Stimulated activated memory B cell treated with anti-CD40 and anti-IgM and Interleukin-4, amounts not matched to agents 10 μg/mL and 1 μg/mL and 100 μg/mL, for 72 hours (primary cell): ENCODE data around the gene CNKSR1.

Experiments
- ATAC-seq: fragments of 150-1000 bp; cut with Tn5 transposase; 2 replicates; pipeline ENCODE4 v1.10.0; 2021
- H3K27ac Mint-ChIP-seq: one replicate; pipeline ENCODE4 v1.8.0; 2022; ENCODE audit warnings: mild to moderate bottlenecking, mixed read lengths
- H3K27me3 Mint-ChIP-seq: one replicate; pipeline ENCODE4 v1.8.0; 2022; ENCODE audit warnings: mixed read lengths
- H3K36me3 Mint-ChIP-seq: one replicate; pipeline ENCODE4 v1.8.0; 2022; ENCODE audit warnings: mixed read lengths
- H3K4me1 Mint-ChIP-seq: one replicate; pipeline ENCODE4 v1.8.0; 2022; ENCODE audit warnings: mixed read lengths
- H3K4me3 Mint-ChIP-seq: one replicate; pipeline ENCODE4 v1.8.0; 2022; ENCODE audit warnings: mild to moderate bottlenecking, moderate library complexity, mixed read lengths
- H3K9me3 Mint-ChIP-seq: one replicate; pipeline ENCODE4 v1.8.0; 2022; ENCODE audit warnings: mixed read lengths

Gene CNKSR1

GRCh38 chr1:26169198-26169554 is 8.1 kb upstream of the CNKSR1 start:
- Mint-ChIP-seq H3K4me1 (peaks cover 21% of the 10 kb centered on the region), H3K4me3 (peak overlapping the region; percentile 95), H3K9me3 (no peaks in the 10 kb centered on the region), H3K27ac (peak overlapping the region; percentile 89), H3K36me3 (no peaks in the 10 kb centered on the region), H3K27me3 (no peaks in the 10 kb centered on the region)
- no peak for ATAC-seq

DNA sequence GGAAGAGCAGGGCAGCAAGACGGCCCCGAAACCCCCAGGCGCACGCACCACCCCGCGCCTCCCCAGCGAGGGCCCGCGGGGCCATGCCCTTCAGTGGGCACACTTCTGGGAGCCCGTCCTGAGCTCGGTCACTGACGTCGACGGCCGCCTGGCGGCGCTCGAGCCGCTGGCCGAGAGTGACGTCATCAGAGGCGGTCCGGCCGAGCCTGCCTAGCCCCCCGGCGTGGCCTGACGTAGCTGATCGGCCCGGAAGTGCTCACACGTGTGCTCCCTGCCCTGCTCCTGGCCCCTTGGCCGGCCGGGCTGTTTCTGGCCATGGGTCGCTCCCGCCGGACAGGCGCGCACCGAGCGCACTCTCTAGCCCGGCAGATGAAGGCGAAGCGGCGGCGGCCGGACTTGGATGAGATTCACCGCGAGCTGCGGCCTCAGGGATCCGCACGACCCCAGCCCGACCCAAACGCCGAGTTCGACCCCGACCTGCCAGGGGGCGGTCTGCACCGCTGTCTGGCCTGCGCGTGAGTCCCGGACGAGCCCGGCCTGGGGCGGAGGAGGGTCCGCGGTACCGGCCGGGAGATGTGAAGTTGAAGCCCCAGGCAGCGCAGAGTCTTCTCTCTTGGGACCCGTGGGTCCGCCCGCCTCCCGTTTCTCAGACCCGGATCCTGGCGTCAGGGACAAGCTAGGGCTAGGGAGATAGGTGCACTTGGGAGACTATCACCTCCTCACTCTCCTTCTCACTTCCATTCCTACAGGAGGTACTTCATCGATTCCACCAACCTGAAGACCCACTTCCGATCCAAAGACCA is 7.4 kb upstream of the CNKSR1 start, which contains the start of gene ZNF593:
ZNF593 (plus strand) TSS at position 240 of the 803 bp plus-strand sequence; CDS start at position 316, 76 bp downstream.
- Mint-ChIP-seq H3K4me1 (peaks cover 15% of the 10 kb centered on the region), H3K4me3 (peak within 1 kb of the TSS; percentile 95), H3K27me3 (no peaks in the 10 kb centered on the region), H3K36me3 (no peaks in the 10 kb centered on the region), H3K9me3 (no peaks in the 10 kb centered on the region), H3K27ac (peak within 1 kb of the TSS; percentile 89)
- peak; percentile 96 for ATAC-seq

DNA sequence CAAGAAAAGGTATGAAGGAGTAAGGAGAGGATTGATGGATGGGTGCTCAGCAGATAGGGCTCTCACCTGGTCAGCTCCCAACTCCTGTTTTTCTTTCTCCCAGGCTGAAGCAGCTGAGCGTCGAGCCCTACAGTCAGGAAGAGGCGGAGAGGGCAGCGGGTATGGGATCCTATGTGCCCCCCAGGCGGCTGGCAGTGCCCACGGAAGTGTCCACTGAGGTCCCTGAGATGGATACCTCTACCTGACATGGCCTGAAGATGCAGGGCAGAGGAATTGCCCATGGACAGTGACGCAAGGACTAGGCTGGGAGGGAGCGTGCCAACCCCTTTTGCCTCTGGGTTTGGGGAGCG is 6.8 kb upstream of the CNKSR1 start:
- peak overlapping the region; percentile 95 for H3K4me3 Mint-ChIP-seq

DNA sequence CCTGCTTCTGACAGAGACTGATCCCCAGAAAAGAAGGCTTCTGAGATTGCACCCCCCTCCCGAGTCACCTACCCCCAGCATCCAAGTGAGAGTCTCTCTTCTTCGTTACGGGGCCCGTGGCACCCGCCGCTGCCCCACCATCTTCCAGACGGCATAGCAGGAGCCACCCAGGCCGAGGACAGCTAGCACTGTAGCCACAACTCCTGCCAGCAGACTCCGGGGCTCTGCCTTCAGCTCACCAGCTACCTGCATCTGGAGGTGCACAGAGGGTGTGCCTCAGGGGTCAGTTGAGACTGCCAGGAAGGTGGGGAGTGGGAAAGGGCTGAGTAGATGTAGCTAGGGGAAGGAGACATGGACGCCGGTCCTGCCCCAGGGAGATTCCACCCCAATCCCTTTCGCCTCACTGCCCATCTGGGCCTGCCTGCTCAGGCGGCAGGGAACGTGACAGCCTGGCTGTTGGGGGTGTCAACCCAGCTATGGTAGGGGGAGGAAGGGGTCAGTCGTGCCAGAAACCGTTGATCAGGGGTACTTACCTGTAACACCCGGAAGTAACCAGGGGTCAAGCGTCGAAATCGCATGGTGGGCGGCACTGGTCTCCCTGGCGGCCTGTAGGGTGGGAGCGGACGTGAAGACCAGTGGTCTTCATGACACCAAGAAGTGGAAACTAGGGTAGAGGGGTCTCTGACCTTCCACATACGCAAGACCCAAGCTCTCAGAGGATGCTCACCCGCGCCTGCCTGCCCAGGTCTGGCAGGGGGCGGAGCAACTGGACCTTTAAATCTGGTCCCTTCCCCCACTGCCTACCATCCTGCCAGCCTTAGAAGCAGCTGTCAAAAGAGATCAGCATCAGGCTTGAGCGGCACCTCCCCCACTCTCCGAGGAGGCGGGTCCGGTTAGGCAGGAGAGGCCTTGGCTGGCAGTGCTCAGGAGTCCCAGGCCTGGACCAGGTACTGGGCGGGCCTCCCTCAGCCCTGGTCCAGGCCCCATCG is 5.9 kb upstream of the CNKSR1 start, which contains the start of gene ZNF593OS:
ZNF593OS (minus strand) TSS at position 749 of the 989 bp plus-strand sequence; CDS start at position 578, 171 bp downstream.
- peak within 1 kb of the TSS; percentile 89 for H3K27ac Mint-ChIP-seq
- ATAC-seq = no peak
- no peaks in the 10 kb centered on the region for H3K36me3 Mint-ChIP-seq
- H3K27me3 Mint-ChIP-seq = no peaks in the 10 kb centered on the region
- no peaks in the 10 kb centered on the region for H3K9me3 Mint-ChIP-seq
- peaks cover 14% of the 10 kb centered on the region for H3K4me1 Mint-ChIP-seq
- peak within 1 kb of the TSS; percentile 95 for H3K4me3 Mint-ChIP-seq

More for the DNA sequence above, 6.8 kb upstream of the CNKSR1 start:
- peaks cover 14% of the 10 kb centered on the region for H3K4me1 Mint-ChIP-seq
- H3K27me3 Mint-ChIP-seq = no peaks in the 10 kb centered on the region
- H3K36me3 Mint-ChIP-seq = no peaks in the 10 kb centered on the region
- ATAC-seq = no peak
- H3K9me3 Mint-ChIP-seq = no peaks in the 10 kb centered on the region
- H3K27ac Mint-ChIP-seq = peak overlapping the region; percentile 89

- H3K9me3 Mint-ChIP-seq = no peaks in the 10 kb centered on the region
- no peak overlapping the region for H3K27ac Mint-ChIP-seq
- ATAC-seq = no peak
- peaks cover 12% of the 10 kb centered on the region for H3K4me1 Mint-ChIP-seq
- H3K36me3 Mint-ChIP-seq = no peaks in the 10 kb centered on the region
- H3K4me3 Mint-ChIP-seq = no peak overlapping the region
- H3K27me3 Mint-ChIP-seq = no peaks in the 10 kb centered on the region
These were observed 1.9 kb upstream of the CNKSR1 start for GRCh38 chr1:26175346-26175745.

- Mint-ChIP-seq H3K27ac (no peak overlapping the region), H3K9me3 (no peaks in the 10 kb centered on the region), H3K36me3 (no peaks in the 10 kb centered on the region), H3K4me1 (no peaks in the 10 kb centered on the region), H3K27me3 (no peaks in the 10 kb centered on the region), H3K4me3 (no peak overlapping the region)
- ATAC-seq = no peak
These were observed 2.8 kb downstream of the CNKSR1 start for GRCh38 chr1:26180010-26180506.

DNA sequence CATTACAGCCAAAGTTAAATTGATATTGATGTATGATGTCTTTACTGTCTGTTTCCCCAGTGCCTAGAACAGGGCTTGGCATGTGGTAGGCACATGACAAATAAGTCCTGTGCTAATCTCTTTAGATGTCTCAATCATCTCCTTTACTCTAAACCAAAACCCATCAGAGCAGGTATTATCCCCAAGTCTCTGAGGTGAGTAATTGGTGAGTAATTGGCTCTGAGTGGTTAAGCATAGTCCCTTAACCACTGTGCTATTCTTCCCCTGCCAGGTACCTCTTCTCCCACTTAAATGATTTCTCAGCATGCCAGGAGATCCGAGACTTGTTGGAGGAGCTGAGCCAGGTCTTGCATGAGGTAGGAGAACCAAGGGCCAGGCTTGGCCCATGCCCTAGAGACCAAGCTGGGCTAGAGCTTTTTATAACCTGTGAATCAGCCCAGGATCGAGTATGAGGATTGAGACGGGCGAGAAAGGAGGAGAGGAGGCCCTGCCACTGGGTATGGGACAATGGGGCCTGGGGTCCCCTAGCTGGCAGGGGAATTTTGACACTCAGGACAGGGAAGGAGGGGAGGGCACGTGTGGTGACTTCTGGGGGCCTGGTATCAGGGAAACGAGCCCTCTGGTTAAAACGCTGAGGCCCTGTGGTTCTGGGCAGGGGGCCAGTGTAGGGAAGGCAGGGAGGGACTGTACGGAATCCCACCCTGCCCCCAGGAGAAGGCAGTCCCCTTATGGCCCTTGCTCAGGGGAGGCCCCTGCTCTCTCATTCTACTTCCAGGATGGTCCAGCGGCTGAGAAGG is 4.5 kb downstream of the CNKSR1 start:
- Mint-ChIP-seq H3K4me3 (no peak overlapping the region), H3K27me3 (no peaks in the 10 kb centered on the region), H3K36me3 (no peaks in the 10 kb centered on the region), H3K4me1 (no peaks in the 10 kb centered on the region), H3K27ac (no peak overlapping the region), H3K9me3 (no peaks in the 10 kb centered on the region)
- ATAC-seq = peak; percentile 40

DNA sequence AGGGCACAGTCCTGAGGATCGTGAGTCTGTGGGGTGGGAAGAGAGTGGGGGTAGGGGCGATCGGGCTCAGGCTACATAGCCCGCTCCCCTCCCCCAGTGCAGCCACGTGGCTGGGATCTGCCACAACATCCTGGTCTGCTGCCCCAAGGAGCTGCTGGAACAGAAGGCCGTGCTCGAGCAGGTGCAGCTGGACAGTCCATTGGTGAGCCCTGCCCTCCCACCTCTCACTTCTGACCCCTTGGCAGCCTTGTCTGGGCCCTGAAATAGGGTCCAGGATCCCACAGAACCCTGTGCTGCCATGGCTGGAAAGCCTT is 5.0 kb downstream of the CNKSR1 start:
- Mint-ChIP-seq H3K27ac (no peak overlapping the region), H3K27me3 (no peaks in the 10 kb centered on the region), H3K4me3 (no peak overlapping the region), H3K4me1 (no peaks in the 10 kb centered on the region), H3K9me3 (no peaks in the 10 kb centered on the region), H3K36me3 (no peaks in the 10 kb centered on the region)
- no peak for ATAC-seq

- no peaks in the 10 kb centered on the region for H3K9me3 Mint-ChIP-seq
These were observed 6.8 kb downstream of the CNKSR1 start for GRCh38 chr1:26184086-26184485.

GRCh38 chr1:26184883-26185282 is 7.6 kb downstream of the CNKSR1 start:
- Mint-ChIP-seq H3K27ac (no peak overlapping the region), H3K4me3 (no peak overlapping the region), H3K36me3 (no peaks in the 10 kb centered on the region), H3K9me3 (no peaks in the 10 kb centered on the region), H3K4me1 (no peaks in the 10 kb centered on the region), H3K27me3 (no peaks in the 10 kb centered on the region)
- ATAC-seq = no peak

More at GRCh38 chr1:26184086-26184485, 6.8 kb downstream of the CNKSR1 start:
- no peak for ATAC-seq
- no peak overlapping the region for H3K27ac Mint-ChIP-seq
- H3K4me1 Mint-ChIP-seq = no peaks in the 10 kb centered on the region
- H3K36me3 Mint-ChIP-seq = no peaks in the 10 kb centered on the region
- H3K27me3 Mint-ChIP-seq = no peaks in the 10 kb centered on the region
- no peak overlapping the region for H3K4me3 Mint-ChIP-seq

GRCh38 chr1:26187882-26188281 is 10.6 kb downstream of the CNKSR1 start:
- Mint-ChIP-seq H3K4me1 (no peaks in the 10 kb centered on the region), H3K27ac (no peak overlapping the region), H3K36me3 (no peaks in the 10 kb centered on the region), H3K9me3 (no peaks in the 10 kb centered on the region), H3K4me3 (no peak overlapping the region), H3K27me3 (peaks cover 8% of the 10 kb centered on the region)
- ATAC-seq = no peak

DNA sequence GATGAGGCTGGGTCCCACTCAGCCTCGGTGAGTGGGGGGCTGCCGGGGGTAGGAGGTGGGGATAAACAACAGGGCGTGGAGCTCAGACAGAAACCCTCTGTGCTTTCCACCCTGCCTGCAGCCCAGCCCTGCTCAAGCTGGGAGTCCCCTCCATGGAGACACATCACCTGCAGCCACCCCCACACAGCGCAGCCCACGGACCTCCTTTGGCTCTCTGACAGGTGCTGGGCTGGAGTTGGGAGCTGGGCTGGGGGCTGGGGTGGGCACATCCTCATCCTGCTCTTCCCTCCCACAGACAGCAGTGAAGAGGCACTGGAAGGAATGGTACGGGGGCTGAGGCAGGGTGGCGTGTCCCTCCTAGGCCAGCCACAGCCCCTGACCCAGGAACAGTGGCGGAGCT is 11.2 kb downstream of the CNKSR1 start:
- ATAC-seq = no peak
- Mint-ChIP-seq H3K36me3 (no peaks in the 10 kb centered on the region), H3K9me3 (no peaks in the 10 kb centered on the region), H3K4me1 (no peaks in the 10 kb centered on the region), H3K27me3 (peaks cover 8% of the 10 kb centered on the region), H3K4me3 (no peak overlapping the region), H3K27ac (no peak overlapping the region)

- ATAC-seq = no peak
- Mint-ChIP-seq H3K27ac (no peak overlapping the region), H3K4me3 (no peak overlapping the region), H3K4me1 (no peaks in the 10 kb centered on the region), H3K27me3 (peaks cover 8% of the 10 kb centered on the region), H3K36me3 (no peaks in the 10 kb centered on the region), H3K9me3 (no peaks in the 10 kb centered on the region)
These were observed 12.0 kb downstream of the CNKSR1 start for GRCh38 chr1:26189331-26189730.

GRCh38 chr1:26189751-26190275 is 12.5 kb downstream of the CNKSR1 start:
- no peaks in the 10 kb centered on the region for H3K4me1 Mint-ChIP-seq
- H3K27ac Mint-ChIP-seq = no peak overlapping the region
- ATAC-seq = no peak
- H3K27me3 Mint-ChIP-seq = peaks cover 8% of the 10 kb centered on the region
- H3K4me3 Mint-ChIP-seq = no peak overlapping the region
- no peaks in the 10 kb centered on the region for H3K9me3 Mint-ChIP-seq
- no peaks in the 10 kb centered on the region for H3K36me3 Mint-ChIP-seq
